Measurements from ENCODE around the gene DPYSL3.
A peak's percentile ranks its signal among the peaks of the same experiment; 100 is the strongest.

DPYSL3 gene

DNA sequence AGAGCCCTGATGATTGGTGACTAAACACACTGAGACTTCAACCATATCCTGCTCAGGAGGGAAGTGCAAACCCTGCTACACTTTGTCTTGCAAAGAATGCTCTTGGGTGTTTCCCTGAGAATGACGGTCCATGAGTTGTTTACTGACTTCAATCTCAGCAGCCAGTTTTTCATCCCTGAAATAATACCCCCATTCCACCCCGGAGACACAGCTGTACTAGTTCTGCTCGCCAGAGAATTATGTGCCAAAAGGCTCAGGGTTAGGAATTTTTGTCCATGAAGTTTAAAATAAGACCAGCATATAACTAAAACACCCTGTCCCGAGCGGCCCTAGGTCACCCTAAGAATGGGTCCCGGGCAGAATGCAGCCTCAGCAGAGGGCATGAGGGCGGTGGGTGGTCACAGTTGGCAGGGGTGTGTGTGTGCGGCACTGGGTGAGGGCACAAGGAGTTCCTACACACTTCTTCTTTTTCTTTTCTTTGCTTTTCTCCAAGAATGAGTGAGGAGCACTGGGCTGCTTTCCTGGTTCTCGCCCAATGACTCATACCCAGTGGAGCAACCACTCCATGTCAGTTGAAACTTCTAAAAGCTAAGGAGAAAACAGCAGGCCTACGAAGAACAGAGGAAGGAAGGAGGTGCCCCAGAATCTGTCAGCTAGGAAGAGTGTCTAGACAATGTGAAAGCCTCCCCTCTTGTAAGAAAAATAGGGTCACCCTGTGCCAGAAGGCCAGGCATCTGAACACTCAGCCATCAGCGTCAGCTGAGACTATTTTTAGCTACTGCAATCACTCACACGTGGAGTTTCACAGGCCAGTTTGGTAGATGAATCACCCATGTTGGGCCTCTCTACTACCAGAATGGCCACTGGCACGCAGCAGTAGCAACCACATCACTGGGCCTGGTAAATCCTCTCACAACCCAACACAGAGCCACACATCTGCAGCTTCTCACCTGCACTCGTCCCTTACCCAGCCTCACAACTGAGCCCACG lies 105.9 kb downstream of the DPYSL3 start:
- peak; percentile 99 for DNase-seq (ENCODE audit: low read depth)

DNA sequence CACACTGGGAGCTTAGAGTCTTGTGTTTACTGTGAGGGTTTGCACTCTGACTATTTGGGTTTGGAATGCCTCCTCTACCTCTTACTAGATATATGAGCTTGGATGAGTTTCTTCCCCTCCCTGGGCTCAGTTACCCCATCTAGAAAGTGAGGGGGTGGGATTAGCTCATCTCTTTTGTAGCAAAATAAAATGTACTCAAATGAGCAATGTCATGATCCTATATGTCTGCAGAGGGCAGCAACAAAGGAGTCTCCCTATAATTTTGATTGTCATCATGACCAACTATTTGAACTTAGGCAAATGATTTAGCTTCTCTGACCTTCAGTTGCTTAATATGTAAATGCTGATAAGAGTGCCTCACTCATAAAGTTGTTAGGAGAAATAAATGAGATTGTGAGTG lies 109.0 kb downstream of the DPYSL3 start:
- no peak for DNase-seq (ENCODE audit: low read depth)

DNA sequence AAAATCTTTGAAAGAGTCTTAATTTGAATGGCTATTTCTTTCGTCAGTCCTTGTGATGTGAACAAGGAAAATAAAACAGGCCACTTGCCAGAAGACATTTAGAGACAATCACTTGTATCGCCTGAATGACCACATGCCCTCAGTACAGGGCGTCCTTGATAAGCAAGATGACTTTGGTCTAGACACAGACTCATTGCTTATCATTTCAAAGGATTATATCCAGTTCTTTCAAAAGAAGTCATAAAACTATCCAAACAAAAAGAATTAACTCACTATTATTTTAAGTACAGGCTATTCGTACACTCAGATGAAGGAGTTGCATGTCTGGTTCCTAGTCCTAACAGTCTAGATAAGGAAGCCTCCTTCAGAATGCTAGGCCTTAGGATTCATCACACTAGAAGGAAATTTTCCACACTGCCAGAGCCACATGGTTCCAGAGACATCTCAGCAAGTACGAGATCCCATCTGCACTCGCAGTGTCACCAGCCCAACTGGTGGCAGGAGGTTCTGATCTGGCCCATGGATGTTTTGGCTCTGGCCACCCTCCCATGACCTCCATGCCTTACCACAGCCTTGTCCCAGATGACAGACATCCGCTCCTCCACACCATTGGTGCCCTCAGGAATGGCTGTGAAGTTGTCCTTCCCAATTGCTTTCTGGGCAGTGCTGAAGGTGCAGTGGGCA lies 109.6 kb downstream of the DPYSL3 start:
- DNase-seq (ENCODE audit: low read depth), result no peak

DNA sequence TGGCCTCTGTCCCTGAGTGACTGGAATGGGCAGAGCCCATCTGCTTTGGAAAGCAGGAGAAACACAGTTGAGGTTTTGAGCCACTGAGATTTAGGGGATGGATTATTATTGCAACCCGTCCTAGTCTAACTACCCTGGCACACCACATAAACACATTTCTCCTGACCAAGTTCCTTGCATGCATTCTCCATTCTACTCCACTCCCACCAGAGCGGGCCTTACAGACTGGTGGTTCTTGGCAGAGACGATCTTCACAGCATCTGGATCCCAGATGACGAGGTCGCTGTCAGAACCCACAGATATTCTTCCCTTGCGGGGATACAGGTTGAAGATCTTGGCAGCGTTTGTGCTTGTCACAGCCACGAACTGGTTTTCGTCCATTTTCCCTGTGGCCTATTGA lies 111.0 kb downstream of the DPYSL3 start:
- peak; percentile 16 for DNase-seq (ENCODE audit: low read depth)

DNA sequence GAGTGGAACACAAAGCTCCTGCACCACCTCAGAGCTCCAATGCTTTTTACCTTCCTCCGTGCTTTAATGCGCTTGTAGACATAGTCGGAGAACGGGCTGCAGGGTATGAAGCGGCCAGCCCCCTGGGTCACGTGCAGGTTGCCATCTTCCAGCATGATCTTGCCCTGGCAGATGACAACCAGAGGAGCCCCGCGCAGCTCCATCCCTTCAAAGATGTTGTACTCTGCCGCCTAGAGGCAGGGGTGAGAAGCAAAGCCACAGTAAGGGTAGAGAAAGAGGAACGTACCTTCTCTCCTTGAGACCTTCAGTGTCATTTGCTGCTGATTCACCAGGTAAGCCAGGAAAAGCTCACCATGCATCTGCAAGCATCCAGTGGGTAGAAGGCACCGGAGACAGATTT lies 112.3 kb downstream of the DPYSL3 start:
- DNase-seq (ENCODE audit: low read depth), result no peak

DNA sequence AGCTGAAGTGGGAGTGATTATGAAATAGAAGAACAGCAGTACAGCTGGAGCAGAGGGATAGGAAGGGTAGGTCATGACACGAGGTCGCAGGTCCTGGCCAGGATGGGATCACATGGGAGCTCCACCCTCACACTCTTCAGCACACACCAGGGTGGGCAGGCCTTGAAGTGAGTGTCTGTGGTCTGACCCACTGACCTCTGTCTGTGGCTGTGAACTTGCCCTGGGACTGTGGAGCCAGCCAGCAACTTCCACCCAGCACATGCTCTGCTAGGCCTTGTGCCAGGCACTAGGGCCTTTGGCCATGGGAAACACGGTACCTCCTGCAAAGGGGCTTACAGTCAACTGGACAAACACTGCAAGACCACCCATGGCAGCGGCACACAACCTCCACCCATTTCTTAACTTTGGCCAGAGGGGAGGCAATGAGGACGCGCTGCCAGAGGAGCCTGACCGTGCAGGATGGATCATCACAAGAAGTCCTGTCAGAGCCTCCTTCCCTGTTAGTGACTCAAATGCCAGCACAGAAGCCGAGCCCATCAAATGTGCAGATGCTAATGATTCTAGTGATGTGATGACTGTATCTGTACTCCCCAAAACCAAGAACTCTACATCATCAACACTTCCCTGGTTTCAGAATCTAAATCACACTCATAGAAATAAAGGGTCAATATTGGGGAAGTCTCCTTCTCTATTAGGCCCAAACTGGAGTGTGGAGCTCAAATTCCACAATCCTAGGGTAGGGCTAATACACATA lies 113.6 kb downstream of the DPYSL3 start:
- no peak for DNase-seq (ENCODE audit: low read depth)

DNA sequence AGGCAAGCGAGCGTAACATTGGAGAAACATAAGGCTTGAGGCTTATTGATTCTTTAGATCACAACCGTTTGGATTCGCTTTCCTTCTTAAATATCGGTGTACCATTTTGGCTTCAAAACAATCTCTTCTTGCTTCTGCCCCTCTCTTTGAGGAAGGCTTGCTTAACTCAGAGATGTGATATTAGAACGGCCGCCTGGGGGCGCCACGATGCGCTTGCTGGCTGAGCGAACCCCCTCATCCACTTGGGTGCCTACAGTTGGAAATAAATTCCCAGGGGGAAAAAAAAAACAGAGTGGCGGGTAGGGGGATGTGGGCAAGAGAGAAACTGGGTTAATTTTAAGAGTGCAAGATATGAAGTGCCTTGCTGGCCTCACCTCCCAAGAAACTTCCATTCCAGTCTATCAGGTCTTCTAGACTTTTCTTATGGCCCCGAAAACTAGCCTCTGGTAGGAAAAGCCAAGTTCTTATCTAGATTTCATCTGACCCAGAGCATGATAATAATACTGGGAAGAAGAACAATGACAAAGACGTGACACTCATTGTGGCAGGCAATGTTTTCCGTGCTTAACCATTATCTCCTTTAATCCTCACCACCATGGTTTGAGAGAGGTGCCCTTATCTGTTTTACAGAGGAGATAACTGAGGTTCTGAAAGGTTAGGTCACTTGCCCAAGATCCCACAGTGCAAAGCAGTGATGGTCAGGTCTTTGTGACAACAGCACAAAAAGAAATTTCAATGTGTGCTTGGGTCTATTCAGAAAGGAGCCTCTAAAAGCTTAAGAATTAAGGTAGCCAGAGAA lies 115.8 kb downstream of the DPYSL3 start:
- no peak for DNase-seq (ENCODE audit: low read depth)

DNA sequence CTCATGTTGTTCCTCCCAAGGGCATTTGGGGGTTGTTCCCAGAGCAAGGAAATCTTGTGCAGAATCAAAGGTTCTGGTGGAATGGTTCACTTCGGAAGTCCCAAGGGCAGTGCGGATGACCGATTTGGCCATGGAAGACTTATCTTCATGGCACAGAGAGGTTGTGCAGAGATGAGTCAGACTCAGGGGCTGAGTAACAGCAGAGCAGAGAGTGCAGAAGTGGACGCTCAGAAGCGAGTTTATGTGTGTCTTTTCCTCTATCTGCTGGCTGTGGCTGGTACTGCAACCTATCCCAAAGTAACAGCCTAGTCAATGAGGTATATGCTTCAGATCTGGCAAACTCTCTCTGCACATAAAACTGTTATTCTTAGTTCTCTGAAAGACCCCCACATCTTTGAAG lies 118.1 kb downstream of the DPYSL3 start:
- DNase-seq (ENCODE audit: low read depth), result peak; percentile 84

DNA sequence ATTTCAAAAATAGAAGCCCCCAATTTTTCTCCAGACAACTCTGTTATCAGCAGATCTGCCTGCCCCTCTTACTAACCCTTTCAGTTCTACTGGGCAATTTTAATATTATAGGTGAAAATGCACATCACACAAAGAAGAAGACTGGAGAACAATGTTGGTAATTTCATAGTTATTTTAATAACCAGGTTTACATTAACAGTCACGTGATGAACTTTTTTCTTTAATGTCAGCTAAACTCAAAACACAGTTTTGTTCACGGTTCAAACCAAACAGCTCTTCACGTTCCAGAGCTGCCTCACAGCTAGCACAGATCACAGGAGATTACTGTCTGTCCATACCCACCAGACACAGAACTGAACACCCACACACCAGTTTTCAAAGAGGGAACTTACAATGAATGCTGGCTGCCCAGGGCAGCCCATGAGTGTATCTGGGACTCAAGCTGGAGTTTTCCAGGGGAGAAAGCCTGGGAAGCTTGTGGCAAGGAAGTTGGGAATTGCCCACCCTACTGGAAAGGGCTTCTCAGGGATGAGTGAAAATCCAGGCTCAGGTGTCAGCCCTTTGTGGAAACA lies 119.1 kb downstream of the DPYSL3 start:
- DNase-seq (ENCODE audit: low read depth), result no peak

DNA sequence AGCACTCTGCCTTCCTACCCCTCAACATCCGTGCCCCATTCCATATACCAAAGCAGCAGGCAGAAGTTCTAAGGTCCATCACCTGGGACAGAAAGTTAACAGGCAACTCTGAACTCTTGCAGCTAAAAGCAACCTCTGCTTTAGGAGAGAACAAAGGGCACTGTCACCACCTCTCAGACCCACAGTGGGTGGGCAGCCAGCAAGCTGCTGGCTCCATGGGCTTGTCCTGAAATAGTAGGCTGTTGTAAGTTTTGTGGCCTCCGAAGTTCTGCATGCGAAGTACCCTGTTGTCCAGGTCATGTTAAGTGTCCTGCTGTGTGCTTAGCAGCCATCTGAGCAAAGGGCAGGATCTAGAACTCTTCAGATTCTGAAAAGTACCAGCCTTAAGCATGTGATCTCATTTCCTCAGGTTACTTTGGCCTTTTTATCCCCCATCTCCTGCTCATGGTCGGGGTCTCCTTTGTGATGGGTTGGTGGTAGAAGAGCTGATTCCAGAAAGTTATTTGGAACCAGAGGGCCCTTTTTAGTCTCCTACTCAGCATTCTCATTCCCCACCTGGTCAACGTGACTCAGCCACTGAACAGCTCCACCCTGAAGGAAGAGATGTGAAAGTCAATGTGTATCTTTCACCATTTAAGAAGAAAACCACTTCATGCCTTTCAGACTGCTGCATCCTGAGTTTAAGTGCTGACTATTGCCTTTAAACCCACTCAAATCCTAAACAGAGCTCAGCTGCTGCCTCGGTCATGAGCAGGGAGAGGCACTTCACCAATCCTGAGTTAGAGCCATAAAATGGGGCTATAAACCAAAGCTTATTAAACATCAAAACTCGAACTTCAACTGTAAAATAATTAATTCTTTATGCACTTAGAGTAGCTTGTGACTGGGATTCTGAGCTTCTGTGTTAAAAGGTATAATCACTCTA lies 121.4 kb downstream of the DPYSL3 start:
- DNase-seq (ENCODE audit: low read depth), result no peak

DNA sequence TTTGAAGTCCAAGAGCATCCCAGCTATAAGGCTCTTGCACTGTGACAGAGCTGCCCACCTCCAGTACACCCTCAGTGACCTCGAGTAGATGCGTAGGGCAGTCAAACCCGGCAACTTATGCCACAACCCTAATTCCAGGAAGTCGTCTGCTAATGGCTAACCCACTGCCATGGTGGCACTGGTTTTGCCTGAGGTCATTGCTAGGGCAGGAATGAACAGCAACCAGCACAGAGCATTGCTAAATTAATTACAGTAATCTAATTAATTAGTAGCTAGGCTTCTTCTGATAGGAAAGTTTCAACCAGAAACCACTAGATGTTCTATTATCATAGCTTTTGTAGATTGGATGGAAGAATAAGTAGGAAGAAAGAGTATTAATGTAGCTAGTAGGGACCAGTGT lies 122.8 kb downstream of the DPYSL3 start:
- DNase-seq (ENCODE audit: low read depth), result no peak

DNA sequence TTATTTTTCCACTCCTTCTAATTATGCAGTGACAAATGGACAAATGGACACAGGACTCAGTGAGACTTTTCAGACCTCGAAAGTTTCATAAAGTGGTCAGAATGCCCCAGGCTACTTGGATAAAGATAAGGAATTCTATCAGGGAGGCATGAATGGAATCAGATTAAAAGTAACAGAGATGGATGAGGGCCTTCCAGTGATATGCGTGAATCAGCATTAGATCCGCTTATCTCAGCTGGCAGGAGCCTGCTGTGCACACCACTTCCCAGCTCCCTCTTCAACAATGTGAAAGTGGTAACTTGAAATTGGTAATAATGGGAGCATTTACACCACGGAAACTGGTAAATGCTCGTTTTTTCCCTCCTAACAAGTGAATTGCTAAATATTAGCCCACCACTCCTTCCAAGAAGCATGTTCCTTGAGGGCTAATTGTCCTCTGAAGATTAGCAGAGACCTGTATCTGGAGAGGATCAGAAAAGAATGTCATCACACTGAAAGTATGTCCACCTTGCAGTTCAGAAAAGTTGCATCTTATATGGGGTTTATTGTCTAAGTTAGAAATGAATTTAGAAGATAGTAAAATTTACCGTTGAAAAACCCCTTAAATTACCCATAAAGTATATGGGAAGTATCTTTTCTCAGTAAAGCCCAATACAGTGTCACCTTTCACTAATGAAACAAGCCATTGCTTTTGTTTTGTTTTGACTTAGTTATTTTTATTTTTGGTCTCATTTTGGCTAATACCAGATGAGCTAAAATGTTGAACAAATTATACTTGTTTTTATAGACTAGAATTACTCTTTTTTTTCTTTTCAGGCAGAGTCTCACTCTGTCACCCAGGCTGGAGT lies 125.3 kb downstream of the DPYSL3 start:
- no peak for DNase-seq (ENCODE audit: low read depth)

DNA sequence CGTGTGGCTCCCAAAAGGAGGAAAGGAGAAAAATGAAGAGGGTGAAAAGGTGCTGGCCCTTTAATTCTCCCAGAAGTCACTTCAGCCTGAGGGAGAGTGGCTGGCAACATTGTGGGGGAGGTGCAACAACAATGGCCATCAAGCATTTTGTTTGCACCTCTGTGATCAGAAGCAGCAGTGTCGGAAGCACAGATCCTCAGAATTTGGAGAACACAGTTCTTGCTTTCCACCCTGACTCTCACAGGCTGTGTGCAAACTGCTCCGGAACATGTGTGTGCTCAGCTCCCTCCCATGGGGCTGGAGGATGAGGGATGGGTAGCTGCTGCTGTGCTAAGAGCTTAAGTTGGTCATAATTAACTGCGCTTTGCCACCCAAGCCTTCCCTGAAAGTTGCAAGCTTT lies 127.1 kb downstream of the DPYSL3 start:
- DNase-seq (ENCODE audit: low read depth), result peak; percentile 40

DNA sequence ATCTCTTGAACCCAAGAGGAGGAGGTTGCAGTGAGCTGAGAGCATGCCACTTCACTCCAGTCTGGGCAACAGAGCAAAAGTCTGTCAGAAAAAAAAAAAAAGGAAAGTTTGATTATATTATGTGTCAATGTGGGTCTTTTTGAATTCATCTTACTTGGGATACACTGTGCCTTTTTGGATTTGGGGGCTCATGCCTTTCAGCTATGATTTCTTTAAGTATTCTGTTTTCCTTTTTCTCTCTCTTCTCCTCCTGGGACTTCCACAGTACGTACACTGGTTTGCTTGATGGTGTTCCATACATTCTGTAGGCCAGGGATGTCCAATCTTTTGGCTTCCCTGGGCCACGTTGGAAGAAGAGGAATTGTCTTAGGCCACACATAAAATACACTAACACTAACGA lies 128.3 kb downstream of the DPYSL3 start:
- DNase-seq (ENCODE audit: low read depth), result no peak

DNA sequence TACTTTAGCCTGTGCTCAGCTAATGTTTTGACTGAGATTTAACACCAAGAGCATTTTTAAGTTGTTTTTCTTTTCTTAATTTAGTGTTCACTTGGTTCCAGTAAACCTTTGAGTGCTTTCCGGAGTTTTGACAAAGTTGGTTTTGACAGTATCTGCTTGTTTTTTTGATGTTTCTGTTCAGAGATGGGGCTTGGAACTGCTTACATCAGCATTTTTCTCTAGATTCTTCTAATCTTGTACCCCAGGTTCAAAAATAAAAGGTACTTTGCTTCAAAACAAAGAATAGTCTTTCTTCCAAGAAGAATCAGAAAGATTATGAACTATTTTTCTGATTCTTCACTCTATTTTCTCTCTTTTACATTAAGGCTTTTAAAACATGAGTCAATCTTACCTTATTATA lies 132.2 kb downstream of the DPYSL3 start:
- no peak for DNase-seq (ENCODE audit: low read depth)

DNA sequence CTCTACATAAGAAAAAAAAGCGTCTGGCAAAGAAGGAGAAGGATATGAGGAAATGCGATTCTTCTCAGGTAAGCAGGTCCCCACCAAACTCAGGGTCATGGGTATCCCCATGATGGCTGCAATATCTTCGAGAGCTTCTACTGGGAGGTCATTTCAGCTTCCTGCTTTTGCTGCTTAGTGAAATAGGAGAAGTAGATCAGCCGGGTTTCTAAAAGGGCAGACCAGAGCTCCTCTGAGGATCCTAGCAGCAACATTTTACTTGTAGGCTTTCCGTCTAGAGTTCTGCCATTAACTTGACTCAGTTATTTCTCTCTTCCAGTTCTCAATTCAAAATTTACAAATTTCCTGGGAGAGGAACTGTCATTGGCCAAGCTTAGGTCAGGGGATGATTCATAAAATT lies 134.7 kb downstream of the DPYSL3 start:
- no peak for DNase-seq (ENCODE audit: low read depth)

DNA sequence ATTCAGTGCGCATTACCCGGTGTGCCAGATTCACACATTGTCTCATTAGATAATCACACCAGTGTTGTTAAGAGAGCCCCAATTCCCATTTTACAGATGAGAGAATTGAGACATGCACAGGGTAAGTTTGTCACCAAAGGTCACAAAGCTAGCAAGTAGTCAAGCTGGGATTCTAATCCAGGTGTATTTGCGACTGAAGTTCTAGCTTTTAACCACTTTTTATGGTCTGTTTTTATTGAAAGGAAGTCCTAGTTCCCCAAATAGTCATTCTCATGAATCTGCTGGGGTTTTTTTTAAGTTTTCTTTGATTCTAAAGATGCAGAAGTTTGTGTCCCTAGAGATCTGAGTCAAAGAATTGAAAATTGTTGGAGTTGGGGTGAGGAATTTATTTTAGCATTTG lies 136.5 kb downstream of the DPYSL3 start:
- DNase-seq (ENCODE audit: low read depth), result no peak

DNA sequence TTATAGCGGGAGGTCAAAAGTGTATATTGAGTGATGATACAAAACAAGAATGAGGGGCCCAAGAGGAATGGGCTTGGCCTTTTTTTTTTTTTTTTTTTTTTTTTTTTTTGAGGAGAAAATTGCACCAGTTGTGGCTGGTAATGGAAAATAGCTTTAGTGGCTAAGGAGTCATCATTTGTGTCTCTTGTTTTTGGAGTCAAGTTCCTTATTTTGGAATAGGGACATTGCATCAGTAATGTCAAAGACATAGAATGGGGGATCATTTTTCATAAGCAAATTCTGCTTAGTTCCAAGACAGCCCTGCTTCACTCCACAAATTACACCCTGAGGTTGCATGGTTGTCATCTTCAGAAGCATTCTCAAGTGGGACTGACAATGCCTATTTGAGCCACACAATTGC lies 137.7 kb downstream of the DPYSL3 start:
- no peak for DNase-seq (ENCODE audit: low read depth)

DNA sequence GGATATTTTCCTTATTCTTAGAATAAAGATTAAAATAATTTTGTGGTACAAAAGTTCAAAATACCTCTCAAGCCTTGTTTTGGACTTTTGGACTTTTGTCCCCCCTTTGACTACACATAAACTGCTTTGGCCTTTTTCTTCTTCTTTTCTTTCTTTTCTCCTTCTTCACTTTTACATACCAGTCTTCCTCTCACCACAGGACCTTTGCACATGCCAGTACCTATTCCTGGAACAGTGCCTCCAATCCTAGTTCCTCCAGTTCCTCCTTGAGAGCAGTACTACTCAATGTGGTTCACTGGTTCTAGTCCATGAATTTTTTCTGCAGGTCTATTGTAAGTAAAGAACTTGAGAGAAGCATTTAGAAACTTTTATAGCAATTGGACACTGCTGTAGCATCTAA lies 138.6 kb downstream of the DPYSL3 start:
- DNase-seq (ENCODE audit: low read depth), result no peak

Data from EH (cell line).